Ammon's horn (tissue), 1 donor: ENCODE measurements around the gene EN1.
A peak's percentile ranks its signal among the peaks of the same experiment; 100 is the strongest.

ENCODE experiments used
- DNase-seq: peaks from one replicate; pipeline ENCODE4 v3.0.0-alpha.2; 2016; ENCODE audit warnings: low spot score

Gene EN1

DNA sequence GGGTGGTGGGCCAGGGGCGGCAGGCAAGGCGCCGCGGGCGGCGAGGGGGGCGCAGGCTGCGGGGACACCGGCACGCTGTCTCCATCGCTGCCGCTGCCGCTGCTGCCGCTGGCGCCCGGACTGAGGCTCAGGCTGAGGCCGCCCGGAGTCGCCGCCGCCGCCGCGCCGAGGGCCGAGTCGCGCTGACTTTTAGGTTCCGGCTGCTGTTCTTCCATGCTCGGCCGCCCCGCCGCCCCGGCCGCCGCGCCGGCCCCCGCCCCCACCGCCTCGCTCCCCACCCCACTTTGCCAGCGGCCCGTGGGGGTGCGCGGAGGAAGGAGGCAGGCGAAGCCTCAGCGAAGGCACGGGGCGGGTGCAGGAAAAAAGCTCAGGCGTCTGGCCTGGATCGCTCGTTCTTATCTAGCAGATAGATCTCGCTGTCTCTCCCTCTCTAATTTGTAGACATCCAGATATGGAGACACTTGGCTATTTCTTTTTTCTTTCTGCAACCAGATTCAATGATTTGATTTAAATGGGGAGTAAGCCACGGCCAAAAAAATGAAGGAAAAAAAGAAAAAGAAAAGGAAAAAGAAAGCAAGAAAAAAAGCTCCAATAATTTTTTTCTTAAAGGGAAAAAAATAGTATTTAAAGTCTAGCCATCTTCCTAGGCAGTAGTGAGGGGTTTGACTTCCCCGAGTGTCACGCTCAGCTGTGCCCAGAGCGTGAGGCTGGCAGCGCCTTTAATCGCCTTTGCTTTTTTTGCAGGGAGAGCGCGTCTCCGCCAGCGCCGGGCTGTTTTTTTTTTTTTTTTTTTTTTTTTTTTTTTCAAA is at the start of gene EN1:
Gene EN1, minus strand, starts transcription at position 696 of the 809 bp plus-strand sequence. Its CDS starts 481 bp downstream, at position 215.
- DNase-seq, result no peak

DNA sequence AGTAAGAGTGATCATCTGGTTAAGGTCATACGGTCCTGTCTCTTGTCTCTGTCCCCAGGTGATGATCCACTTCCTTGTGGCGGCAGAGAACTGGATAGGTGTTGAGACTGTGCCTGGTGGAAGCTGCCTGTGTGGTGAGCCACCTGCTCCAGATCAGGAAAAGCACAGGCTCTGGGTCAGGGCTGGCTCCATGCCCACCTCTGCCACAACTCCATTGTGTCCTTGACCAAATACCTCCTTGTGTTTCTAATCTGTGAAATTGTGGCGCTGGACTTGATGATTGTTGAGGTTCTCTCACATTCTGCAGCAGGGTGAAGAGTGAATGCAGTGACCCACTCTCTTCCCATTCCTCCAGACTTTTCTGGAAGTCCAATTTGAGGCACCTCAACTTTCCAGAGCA is 45.7 kb upstream of the EN1 start:
- no peak for DNase-seq

DNA sequence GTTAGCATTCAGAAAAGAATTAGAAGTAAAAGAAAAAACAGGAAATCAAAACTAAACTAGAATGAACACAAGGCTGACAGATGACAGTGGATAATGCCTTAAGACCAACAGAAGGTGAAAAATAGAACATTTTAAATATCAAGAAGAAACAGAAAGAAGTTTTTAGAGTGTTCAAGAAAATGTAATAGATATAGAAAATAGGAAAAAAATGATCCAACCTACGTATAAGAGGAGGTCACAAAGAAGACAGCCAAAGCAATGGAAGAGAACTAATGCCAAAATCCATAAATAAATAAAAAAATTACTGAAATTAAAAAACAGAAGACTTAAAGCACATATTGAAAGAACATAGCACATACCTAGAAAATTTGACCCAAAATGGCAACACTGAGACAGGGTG is 42.5 kb upstream of the EN1 start:
- no peak for DNase-seq

DNA sequence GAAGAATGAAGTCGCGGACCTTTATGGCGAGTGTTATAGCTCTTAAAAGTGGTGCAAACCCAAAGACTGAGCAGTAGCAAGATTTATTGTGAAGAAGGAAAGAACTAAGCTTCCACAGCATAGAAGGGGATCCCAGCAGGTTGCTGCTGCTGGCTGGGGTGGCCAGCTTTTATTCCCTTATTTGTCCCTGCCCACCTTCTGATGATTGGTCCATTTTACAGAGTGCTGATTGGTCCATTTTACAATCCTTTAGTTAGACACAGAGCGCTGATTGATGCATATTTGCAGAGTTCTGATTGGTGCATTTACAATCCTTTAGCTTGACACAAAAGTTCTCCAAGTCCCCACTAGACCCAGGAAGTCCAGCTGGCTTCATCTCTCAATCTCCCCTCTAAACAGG is 36.3 kb upstream of the EN1 start:
- DNase-seq, result no peak

DNA sequence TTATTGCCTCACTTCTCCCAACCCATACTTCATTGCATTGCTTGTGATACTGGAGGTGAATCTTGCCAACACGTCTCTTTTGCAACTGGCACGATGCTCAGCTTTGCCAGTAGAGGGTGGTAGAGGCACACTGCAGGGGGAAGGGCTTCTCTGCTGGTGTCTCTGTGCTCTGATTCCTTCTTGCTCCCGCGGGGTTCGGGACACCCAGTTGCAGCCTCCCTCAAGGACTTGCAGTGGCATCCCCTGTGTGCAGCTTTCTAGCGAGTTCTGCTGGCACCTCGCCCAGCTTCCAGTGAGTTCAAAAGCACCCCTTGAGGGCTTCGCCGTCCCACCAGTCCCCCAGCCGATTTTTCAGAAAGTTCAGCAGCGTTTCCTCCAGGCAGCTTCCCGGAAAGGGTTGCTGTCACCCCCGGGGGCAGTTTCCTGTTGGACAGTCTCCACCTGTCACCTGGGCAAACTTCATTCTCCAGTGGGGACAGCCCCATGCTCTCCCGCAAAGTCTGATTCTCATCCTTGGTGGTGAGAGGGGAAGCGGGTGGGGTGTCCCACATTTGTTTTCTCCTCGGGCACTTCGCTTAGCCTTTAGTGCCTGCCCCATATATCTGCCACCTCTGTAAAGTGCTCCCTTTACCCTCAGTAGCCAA is 35.4 kb upstream of the EN1 start:
- peak; percentile 85 for DNase-seq

DNA sequence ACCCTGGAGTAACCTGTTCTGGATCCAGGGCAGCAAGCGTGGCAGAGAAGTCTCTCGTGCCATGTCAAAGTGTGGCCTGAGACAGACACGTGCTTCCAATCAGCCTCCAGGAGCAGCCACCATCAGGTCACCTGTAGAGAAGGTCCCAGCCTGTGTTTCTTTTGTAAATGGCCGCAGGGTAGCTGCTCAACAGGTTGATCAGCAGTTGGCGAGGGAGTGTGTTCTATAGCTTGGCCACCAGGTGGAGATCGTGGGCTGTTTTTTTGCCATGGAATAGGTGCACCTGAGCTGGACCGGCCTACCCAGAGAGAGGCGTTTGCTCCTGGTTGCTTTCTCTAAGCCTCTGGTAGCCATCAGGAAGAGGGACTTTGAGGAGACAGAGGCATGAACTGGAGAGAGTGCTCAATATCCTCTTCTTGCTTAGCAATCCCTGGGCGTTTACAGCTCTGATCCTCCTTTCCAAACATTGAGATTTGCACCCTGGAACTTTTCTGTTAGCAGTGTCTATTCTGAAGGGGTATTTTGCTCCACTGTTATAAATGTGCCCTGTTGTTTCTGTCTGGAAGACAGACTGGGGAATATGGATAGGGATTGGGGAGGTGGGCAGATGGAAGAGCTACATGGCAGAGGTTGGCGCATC is 34.2 kb upstream of the EN1 start:
- peak; percentile 76 for DNase-seq

DNA sequence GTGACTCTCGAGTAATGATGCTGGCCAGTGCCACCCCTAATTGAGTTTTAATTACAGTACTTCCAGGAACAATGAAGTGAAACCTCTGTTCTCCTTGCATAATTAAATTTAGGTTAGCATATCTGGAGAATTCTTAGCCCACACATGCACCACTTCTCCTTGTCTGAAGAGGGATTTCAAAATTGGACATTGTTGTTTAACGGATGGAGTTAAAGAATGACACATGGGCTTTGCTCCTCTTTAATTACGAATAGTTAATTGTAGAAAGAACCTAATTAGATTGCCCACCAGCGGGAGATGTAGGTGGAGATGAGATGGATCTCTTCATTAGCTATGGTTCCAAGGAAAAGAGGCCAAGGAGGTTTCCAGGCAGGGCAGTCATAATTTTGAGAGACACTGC is 33.1 kb upstream of the EN1 start:
- DNase-seq, result no peak

DNA sequence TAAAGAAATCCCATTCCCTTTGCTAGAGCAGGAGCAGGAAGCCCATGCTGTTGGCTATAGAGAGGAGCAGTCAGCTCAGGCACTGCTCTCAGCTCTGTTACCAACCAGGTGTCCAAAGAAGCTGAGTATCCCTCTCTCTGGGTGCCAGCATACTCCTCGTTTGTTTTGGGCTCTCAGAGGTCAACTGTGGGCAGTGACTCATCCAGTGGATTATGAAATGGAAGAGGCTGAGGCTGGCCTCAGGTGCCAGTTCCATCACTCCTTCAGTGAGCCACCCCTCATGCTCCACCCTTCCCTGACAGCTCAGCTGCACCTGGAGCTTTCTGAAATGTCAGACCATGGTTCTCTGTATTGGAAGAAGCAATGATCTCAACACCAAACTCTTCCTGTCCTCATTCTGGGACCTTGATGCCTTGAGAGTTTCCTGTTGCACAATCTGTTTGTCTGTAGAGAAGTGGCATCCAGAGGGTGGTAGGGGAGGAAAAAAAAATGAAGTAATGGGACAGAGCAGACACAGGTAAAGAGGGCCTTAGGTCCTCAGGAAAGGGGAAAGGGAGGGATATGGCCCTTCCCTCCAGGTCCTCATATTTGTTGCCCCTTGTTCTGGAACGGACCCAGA is 31.2 kb upstream of the EN1 start:
- no peak for DNase-seq

DNA sequence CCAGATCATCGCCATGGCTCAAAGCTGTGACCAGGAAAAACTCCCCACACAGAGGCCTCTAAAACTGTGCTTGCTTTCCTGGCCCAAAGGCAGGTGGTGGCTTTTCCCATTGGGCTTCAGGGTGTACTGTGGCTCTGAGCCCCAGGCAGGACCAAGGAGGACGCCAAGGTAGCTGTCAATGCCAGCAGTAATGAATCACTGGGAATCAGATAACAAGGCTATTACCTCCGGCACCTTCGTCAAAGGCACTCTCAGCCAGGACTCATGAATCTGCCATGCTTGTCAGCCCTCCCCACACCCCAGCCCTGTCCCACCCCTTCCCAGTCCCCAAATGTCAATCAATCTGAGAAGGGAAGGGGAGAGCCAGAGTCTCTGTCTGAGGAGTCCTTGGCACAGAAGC is 27.9 kb upstream of the EN1 start:
- DNase-seq, result no peak

DNA sequence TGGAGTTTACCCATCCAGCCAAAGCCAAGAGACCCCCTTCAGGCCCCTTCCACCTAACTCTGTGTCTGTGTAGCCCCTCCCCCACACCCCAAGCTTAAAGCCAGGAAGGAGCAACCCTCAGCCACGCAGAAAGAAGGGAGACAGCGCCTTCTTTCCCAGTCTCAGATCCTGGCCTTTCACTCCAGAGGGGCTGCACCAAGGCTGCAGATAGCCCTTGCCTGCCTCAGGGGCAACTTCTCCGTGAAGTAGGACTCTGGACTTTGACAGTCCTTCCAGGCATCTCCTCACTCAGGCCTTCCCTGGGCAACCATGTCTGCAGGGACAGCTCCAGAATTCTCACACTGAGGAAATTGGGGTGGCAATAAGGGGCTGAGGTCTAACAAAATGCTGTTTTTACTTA is 26.9 kb upstream of the EN1 start:
- no peak for DNase-seq

DNA sequence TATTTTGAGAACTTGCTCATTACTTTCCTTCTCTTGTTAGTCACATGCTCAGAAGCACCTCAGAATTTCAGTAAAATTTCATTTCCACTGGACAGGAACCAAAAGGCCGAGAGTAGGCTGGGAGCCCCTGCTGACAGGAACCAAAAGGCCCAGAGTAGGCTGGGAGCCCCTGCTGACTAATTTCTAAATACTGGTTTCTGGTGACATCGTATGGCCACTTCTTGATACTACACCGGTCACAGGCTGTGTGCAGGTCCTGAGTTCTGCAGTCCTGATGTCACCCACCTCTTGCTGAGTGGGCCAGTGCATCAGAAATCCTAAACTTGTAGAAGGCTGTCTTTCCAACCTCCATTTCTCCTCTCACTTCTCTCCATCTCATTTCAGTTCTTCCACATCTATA is 17.7 kb upstream of the EN1 start:
- DNase-seq, result peak; percentile 68

DNA sequence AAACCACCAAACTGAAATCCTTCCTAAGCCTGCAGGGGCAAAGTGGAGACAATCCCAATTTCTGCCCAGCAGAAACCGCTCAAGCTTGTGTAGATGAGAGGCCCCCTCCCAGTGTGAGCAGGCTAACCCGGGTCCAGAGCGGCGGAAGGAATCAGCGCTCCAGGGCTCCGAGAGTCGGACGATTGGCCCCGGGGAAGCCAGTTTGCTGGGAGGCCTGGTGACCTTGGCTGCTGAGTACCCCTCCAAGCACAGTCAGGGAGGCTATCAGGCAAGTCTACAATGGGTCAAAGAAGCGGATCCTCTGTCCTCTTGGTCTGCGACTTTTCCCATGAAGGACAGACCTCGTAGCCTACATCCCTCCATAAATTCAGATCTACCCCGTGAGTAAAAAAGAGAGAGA is 16.8 kb upstream of the EN1 start:
- no peak for DNase-seq

DNA sequence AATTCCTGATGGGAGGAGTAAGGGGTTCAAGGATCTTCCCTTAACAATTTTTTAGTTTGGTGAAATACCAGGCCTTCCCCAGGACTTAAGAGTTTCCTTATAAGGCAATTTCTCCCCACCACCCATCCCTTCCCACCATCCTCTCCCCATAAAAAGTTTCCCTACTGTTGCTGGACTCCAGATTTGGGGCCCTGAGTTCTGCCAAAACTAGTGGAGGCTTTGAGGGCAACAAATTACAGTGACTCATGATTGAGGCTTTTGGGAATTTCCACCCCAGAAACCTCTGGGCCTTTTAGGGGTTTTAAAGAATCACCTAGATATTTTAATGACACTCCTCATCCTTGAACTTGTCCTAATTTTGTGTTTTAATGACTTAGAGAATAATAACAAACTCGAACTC is 14.3 kb upstream of the EN1 start:
- no peak for DNase-seq

DNA sequence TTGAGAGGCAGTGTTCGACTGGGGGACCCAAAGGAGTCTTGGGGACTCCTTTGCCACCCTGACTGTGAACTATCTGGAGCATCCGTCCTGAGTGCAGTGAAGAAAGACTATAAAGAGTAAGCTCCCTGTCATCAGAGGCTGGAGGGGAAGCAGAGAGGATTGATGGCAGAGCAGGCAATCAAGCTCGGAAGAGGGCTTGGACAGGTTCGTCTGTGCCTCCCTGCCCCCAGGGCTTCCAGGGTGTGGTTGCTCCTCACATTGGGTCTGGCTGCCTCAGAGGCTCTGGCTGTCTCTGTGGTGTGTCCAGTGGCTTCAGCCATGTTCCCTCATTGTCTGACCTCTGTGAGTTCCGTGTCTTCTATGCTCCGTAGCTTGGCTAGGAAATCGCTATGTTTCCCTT is 13.8 kb upstream of the EN1 start:
- DNase-seq, result no peak

DNA sequence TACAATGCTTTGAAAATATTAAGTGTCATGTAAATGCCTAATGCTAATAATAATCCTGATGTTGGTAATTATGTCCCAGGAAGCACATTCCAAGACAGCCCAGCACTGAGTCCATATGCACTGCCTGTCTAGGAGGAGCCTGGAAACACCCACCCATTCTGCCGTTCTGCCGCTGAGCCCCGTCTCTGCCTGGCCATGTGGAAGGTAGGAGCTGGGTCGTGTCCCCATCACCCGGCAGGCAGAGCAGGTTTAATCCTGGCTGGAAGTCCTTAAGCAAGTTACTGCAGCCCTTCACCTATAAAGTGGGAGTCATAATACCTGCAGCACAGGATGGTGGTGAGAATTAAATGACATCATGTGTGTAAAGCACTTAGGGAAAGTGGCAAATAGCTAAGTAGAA is 13.1 kb upstream of the EN1 start:
- no peak for DNase-seq

DNA sequence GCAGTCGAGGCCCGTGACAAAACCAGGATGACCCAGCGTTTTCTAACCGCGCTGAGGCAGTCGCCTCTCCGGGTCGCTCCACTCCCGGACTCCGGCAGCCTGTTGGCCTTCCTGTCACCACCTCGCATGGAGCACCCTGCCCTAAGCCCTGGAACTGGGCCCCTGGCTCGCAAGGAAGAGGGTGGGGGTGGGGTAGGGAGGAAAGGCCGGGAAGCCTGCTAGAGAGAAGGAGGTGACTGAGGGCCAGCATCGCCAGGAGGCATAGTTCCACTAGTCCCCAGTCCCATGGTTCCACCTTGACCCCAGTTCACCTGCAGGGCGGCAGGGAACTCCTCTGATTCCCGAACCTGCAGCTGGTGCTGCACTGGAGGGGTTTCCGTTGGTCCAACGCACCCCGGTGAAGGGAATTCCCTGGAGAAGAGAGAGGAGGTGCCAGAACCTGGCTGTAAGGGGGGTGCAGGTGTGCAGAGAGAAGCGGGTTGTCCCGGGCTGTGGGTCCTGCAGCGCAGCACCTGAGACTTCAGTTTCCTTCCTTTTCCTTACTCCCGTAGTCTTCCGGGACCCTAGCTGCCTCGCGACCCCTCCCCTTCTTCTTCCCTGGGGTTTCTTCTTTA is 11.8 kb upstream of the EN1 start:
- no peak for DNase-seq

DNA sequence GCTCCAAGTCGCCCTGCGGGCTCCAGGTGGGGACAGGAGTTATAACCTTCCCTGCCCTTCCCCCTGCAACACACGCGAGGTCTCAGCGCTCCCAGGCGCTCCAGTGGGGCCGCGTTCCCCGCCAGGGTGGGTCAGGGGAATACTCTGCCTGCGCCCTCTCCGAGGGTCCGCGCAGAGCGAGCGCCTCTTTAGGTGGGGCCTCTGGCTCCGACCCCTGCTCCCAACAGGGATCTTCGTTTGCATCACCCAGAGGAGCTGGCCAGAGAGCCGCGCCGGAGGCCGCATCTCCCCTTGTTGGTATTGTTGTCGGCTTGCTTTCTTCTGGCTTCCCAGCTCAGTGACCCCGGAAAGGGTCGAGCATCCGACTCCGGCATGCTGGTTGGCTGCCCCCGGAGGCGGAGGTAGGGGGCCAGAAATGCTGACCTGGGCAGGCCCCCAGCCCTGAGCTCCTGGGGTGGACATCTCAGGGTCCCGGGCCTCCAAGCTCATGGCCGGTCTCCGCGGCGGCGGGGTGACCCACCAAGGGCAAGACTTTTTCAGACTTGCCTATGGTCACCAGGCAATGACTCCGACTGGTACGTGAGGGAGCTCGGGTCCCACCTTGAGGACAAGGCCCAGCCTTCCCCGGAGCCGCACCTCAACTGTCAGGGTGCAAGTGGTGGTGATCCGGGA is 11.2 kb upstream of the EN1 start:
- DNase-seq, result no peak

DNA sequence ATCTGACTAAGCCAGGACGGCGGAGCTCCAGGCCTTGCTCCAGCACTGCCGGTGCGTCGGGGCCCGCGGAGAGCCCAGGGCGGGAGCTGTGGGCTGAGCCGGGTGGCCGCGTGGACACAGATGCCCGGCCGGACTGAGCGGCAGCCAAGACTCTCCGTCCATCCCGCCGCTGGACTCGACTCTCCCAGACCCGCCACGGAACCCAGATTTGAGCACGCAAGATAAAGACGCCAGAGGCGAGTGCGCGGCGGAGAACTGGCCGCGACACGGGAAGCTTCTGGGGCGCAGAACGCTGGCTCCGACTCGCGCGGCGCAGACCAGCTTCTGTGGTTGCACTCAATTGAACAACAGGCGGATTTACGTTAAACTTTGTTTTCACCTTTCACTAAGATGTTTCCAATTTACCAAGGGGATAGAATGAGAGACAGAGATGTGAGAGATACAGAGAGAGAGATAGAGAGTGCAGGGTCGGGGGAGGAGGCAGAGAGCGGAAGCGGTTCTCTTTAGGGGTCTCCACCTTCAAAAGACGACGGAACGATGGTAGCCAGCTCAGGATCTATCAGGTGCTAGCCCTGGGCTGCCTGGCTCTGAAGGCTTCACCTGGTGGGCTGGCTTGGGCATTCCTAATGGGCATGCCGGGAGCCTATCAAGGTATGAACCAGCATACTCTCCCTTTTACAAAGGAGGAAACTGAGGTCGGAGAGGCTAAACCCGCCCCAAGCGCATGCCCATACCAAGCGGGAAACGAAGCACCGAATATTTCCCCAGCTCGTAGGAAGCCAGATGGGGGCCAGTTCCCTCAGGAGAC is 10.4 kb upstream of the EN1 start:
- DNase-seq, result no peak

DNA sequence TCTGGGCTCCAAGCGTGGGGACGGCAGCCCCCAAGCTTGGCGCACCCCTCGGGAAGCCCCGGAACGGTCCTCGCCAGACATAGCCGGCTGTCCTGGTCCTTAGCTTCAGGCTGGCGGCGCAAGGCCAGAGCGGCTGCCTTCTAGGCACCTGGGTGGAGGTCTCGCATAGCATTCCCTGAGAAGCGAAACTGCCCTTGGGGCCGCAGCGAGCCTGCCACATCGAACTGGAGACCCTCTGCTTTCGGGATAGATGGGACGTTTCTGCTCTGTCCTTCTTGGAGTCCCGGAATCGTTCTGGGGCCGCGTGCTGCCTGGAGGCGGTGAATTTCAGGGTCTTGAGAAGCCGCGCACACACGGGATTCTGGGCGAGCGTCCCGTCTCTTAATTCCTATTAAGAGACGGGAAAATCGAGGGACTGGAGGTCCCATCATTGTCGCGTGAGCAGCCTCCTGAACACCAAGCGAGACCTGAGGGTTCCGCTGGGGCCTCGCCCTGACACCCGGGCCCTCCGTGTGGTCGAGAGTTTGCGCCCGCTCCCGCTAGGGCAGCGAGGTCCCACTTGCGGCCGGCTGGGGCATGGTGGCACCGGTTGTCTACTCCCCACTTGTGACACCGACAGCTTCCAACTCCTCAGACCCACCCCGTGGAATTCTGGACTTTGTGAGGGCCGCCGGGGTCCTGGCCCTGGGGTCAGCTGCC is 9.7 kb upstream of the EN1 start:
- DNase-seq, result no peak

DNA sequence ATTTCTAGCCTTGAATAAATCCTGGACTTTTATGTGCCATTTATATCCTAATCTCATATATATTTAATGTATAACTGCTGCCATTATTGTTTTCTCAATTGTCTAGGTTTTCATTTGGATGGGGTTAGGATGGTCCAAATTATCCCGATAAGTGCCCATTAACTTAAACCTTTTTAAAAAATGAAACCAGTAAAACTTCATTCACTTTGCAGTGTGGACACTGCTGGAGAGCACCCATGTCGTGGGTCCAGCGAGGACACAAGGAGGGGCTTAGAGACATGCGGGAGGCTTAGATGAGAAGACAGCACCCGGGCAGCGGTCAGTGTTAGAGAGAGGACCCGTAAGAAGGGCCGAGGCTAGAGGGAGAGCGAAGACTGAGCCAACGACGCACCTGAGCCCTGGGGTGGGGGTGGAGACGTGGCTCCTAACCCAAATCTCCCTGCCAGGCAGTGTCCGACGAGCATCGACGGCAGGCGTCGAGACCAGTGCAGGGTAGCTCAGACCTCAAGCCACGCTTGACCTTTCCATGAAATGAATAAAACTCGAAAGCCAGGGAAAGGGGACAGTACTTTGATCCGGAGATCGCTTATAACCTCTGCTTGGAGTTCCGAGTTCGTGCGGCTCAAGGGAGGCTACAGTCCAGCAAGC is 9.0 kb upstream of the EN1 start:
- DNase-seq, result no peak
